Measurements from ENCODE around the gene CABP1. TPM values are rescaled to one million over a fixed set of nuclear protein-coding genes. Genes with fewer than 3 reads are reported as not detected.

Gene CABP1
- total and polyA plus RNA-seq, 2 donors (not counting 3 experiments of a cell fraction or from before 2014, with no cell fraction given) = 0.07 to 0.31 TPM

DNA sequence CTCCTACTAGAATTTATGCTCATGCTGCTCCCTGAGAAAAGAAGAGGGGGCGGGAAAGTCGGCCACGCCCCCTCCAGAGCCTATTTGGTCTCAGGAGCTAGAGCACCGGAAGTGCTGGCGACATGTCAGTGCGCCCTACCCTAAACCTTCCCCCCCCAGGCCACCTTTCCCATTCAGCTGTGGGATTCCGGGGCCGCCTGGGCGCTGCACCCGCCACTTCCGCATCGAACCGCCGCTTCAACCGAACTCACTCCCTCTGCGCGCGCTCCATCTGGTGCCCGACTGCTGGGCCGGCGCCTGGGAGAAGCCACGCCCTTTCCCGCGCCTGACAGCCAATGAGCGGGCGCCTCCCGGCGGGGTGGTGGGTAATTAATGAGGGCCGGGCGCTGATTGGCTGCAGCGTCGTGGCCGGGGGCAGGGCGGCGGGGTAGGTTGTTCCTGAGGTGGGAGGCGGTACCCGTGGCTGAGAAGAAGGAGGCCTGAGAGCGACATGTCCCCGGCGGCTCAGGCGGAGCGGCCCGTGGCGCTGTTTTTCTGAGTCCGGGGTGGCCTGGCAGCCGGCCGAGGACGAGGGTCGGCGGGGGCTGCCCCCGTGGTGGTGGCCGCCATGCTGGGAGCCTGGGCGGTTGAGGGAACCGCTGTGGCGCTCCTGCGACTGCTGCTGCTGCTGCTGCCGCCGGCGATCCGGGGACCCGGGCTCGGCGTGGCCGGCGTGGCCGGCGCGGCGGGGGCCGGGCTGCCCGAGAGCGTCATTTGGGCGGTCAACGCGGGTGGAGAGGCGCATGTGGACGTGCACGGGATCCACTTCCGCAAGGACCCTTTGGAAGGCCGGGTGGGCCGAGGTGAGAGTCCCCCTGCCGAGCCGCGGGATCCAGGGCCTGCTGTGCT is 46.5 kb downstream of the CABP1 start, which contains the start of gene MLEC:
TSS of gene MLEC (plus strand) at position 460 of the 888 bp plus-strand sequence. CDS start at position 608, 148 bp downstream.
- intact Hi-C loops (cut with micrococcal nuclease) = loop anchor here (1.0 kb wide), 5 partner anchors 10 to 104 kb away; partner anchors contain the start of gene UNC119B
- Histone ChIP-seq H3K79me2 (ENCODE audit: control insufficient read depth, insufficient read depth, low read length) (peaks cover 47% of the 10 kb centered on the region), H3K4me1 (ENCODE audit: control insufficient read depth, extremely low read depth, insufficient read depth, low read length) (peaks cover 27% of the 10 kb centered on the region), H2AFZ (ENCODE audit: low read depth, low read length) (peak within 1 kb of the TSS; percentile 93), H3K4me3 (replicated peaks in 1 of 3; ENCODE audit: insufficient read depth in 1 of 3, low read depth in 1 of 3, low read length in 3 of 3) (peak within 1 kb of the TSS; percentile 77 to 88 (median 80)), H3K9ac (replicated peaks; ENCODE audit: extremely low read depth, insufficient read depth, low read length) (peak within 1 kb of the TSS; percentile 91), H3K4me2 (ENCODE audit: insufficient read depth, low read length) (peak within 1 kb of the TSS; percentile 97), H3K9me1 (replicated peaks; ENCODE audit: control insufficient read depth, extremely low read depth, insufficient read depth, low read length) (no peaks in the 10 kb centered on the region), H3K36me3 (ENCODE audit: control insufficient read depth in 2 of 2, extremely low read depth in 1 of 2, insufficient read depth in 2 of 2, low read length in 2 of 2) (no peaks in the 10 kb centered on the region), H3K9me3 (replicated peaks; ENCODE audit: control insufficient read depth, insufficient read depth, low read length) (no peaks in the 10 kb centered on the region), H4K20me1 (replicated peaks; ENCODE audit: control insufficient read depth, extremely low read depth, insufficient read depth, low read length) (no peaks in the 10 kb centered on the region), H3K27ac (ENCODE audit: insufficient read depth, low read depth, low read length) (peak within 1 kb of the TSS; percentile 86), H3K27me3 (ENCODE audit: control insufficient read depth in 2 of 2, insufficient read depth in 2 of 2, low read length in 2 of 2) (no peaks in the 10 kb centered on the region)
- ChIA-PET POLR2A (interaction anchor here (0.6 to 0.9 kb wide), 2 partner anchors 12 to 1098 kb away, joined by 3 read pairs; no protein-coding TSS in a partner anchor), CTCF (interaction anchor here (1.4 to 3.9 kb wide), 5 partner anchors 8 to 285 kb away, joined by 3 to 21 read pairs (median 15); no protein-coding TSS in a partner anchor)
- TF ChIP-seq POLR2A (IDR thresholded peaks at IDR 0.05; ENCODE audit: low read depth, low read length) (peak; percentile 72), POLR2AphosphoS5 (IDR thresholded peaks at IDR 0.05; ENCODE audit: insufficient read depth, low read depth, low read length) (peak; percentile 81)
- TF ChIP-seq, protein P1, sequence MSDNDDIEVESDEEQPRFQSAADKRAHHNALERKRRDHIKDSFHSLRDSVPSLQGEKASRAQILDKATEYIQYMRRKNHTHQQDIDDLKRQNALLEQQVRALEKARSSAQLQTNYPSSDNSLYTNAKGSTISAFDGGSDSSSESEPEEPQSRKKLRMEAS (IDR thresholded peaks at IDR 0.05; ENCODE audit: insufficient read depth, insufficient read length) = no peak
- dilution Hi-C loops (cut with MboI; ENCODE audit: extremely low pct_ligation_motif_present, low sequenced_read_pairs) = no loop called here
- BruUV-seq (replicated peaks) = TSS peak; percentile 90
- DNase-seq (ENCODE audit: low read depth, low spot score) (peak; percentile 97), FAIRE-seq (no peak)

DNA sequence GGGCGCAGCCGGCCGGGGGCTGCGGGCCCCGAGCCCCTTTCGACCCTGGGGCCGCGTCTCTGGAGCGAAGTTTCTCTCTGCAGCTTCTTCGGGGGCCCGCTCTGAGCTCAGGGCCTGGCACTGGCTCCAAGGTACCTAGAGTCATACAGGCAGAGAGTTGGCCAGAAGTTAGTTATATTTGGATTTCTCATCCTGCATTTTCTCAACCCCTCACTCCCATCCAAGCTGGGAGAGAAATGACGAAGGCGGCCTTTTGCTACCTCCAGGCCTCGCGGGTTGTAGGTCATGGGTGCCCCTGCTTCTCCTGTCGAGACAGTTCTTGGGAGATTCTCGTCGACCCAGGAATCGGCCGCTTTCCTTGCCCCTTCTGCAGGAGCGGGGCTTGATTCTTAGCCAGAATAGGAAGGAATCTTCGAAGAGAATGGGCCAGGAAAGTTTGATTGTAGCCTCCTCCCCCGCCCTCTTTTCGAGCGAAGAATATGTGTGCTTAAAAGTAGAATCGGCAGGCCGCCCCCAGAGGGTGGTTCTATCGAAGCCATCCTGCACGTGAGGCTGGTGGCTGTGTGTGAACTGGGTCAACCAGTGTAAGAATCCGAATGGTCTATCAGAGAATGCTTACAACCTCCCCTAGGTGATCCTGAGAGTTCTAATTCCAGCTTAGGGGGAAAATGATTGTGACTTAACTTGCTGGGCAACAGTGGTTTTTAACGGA is 47.3 kb downstream of the CABP1 start:
- ChIA-PET POLR2A (no interaction called here), CTCF (interaction anchor here (1.4 to 3.9 kb wide), 5 partner anchors 9 to 284 kb away, joined by 3 to 21 read pairs (median 15); no protein-coding TSS in a partner anchor)
- Histone ChIP-seq H4K20me1 (replicated peaks; ENCODE audit: control insufficient read depth, extremely low read depth, insufficient read depth, low read length) (no peaks in the 10 kb centered on the region), H3K9me1 (replicated peaks; ENCODE audit: control insufficient read depth, extremely low read depth, insufficient read depth, low read length) (no peaks in the 10 kb centered on the region), H3K4me2 (ENCODE audit: insufficient read depth, low read length) (peak overlapping the region; percentile 97), H3K9me3 (replicated peaks; ENCODE audit: control insufficient read depth, insufficient read depth, low read length) (no peaks in the 10 kb centered on the region), H3K79me2 (ENCODE audit: control insufficient read depth, insufficient read depth, low read length) (peaks cover 55% of the 10 kb centered on the region), H3K9ac (replicated peaks; ENCODE audit: extremely low read depth, insufficient read depth, low read length) (peak overlapping the region; percentile 91), H3K36me3 (ENCODE audit: control insufficient read depth in 2 of 2, extremely low read depth in 1 of 2, insufficient read depth in 2 of 2, low read length in 2 of 2) (no peaks in the 10 kb centered on the region), H3K27ac (ENCODE audit: insufficient read depth, low read depth, low read length) (peak overlapping the region; percentile 46), H3K27me3 (ENCODE audit: control insufficient read depth in 2 of 2, insufficient read depth in 2 of 2, low read length in 2 of 2) (no peaks in the 10 kb centered on the region), H3K4me3 (replicated peaks in 1 of 3; ENCODE audit: insufficient read depth in 1 of 3, low read depth in 1 of 3, low read length in 3 of 3) (peak overlapping the region; percentile 77 to 88 (median 80)), H3K4me1 (ENCODE audit: control insufficient read depth, extremely low read depth, insufficient read depth, low read length) (peaks cover 35% of the 10 kb centered on the region), H2AFZ (ENCODE audit: low read depth, low read length) (peak overlapping the region; percentile 21)
- FAIRE-seq = peak; percentile 12
- intact Hi-C loops (cut with micrococcal nuclease) (loop anchor here (1.0 kb wide), 3 partner anchors 10 to 38 kb away; partner anchors contain the start of gene UNC119B), dilution Hi-C loops (cut with MboI; ENCODE audit: extremely low pct_ligation_motif_present, low sequenced_read_pairs) (no loop called here)
- no TSS peak for BruUV-seq (replicated peaks)
- peak; percentile 46 for DNase-seq (ENCODE audit: low read depth, low spot score)
- TF ChIP-seq GATA2 (IDR thresholded peaks at IDR 0.05; ENCODE audit: insufficient read depth, insufficient read length, low read depth, low read length) (no peak), POLR2A (IDR thresholded peaks at IDR 0.05; ENCODE audit: low read depth, low read length) (no peak), FOS (IDR thresholded peaks at IDR 0.05; ENCODE audit: borderline replicate concordance, insufficient read depth, low read length) (no peak), EZH2 (IDR thresholded peaks at IDR 0.05; ENCODE audit: borderline replicate concordance, low read depth, low read length, severe bottlenecking) (no peak), POLR2AphosphoS5 (IDR thresholded peaks at IDR 0.05; ENCODE audit: insufficient read depth, low read depth, low read length) (no peak)
- TF ChIP-seq, protein P1 (IDR thresholded peaks at IDR 0.05; ENCODE audit: insufficient read depth, insufficient read length) = no peak
- TF ChIP-seq, protein P2, sequence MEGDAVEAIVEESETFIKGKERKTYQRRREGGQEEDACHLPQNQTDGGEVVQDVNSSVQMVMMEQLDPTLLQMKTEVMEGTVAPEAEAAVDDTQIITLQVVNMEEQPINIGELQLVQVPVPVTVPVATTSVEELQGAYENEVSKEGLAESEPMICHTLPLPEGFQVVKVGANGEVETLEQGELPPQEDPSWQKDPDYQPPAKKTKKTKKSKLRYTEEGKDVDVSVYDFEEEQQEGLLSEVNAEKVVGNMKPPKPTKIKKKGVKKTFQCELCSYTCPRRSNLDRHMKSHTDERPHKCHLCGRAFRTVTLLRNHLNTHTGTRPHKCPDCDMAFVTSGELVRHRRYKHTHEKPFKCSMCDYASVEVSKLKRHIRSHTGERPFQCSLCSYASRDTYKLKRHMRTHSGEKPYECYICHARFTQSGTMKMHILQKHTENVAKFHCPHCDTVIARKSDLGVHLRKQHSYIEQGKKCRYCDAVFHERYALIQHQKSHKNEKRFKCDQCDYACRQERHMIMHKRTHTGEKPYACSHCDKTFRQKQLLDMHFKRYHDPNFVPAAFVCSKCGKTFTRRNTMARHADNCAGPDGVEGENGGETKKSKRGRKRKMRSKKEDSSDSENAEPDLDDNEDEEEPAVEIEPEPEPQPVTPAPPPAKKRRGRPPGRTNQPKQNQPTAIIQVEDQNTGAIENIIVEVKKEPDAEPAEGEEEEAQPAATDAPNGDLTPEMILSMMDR (IDR thresholded peaks at IDR 0.05; ENCODE audit: extremely low read depth in 1 of 2, insufficient read depth in 1 of 2, low read depth in 1 of 2, low read length in 2 of 2) = no peak

All from endothelial cell of umbilical vein (primary cell).